GM18519 (cell line): ENCODE measurements around the gene CCDC160.
"Not testable (repeated sequence)": the region's sequence is repeated elsewhere in the genome, so short reads cannot be mapped to it uniquely, and the experiment has no call there.

Source experiments
- ATAC-seq: cut with Tn5 transposase; IDR thresholded peaks from one replicate; pipeline ENCODE4 v1.9.1; 2021; ENCODE audit warnings: mild to moderate bottlenecking, moderate library complexity; ENCODE audit not compliant: unreplicated experiment, low FRiP score

Gene CCDC160

DNA sequence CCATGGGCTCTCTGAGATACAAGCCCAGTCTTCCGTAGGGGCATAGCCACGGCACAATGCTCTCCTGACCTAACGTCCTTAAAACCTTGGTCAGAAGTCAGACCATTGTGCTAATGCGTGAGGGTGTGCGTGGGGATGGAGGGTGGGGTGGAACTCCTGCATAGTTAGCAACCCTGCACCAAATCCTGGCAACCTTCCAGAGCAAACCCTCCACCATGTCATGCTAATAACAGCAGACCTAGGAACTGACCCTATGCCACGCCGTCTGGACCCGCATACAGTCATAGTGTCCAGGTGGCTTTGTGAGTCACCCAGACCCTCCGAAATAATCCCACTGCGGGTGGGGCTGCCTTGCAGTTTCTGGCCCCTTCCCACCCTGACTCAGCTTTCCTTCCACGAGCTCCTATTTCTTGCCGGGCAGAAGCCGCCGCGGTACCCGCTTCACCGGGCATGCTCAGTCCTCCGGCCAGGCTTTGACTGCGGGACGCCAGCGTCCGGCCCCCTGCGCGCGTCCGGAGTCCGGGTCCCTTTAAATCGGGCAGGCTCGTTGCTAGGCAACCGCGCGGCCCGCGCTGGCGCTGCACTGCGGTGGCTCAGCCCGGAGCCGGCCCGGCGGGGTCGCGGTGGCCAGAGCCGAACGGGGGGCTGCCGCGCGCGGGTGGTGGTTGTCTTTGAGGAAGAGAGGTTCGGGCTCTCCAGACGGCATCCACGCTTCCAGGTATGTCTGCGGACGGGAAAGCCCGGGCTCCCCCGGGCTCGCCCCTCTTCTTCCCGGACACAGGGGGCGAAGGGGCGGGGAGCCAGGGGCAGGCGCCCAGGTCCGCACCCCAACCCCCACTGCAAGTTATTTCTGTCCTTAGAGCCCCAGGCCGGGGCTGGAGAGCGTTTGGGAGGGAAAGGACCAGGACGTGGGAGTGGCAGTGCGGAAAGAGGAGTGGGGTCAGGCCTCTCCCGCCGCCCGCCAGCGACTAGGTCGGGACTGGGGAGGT is at the start of gene CCDC160:
CCDC160 (plus strand) TSS at position 557 of the 989 bp plus-strand sequence. CDS start 7,619 bp downstream, outside the sequence.
- no peak for ATAC-seq

DNA sequence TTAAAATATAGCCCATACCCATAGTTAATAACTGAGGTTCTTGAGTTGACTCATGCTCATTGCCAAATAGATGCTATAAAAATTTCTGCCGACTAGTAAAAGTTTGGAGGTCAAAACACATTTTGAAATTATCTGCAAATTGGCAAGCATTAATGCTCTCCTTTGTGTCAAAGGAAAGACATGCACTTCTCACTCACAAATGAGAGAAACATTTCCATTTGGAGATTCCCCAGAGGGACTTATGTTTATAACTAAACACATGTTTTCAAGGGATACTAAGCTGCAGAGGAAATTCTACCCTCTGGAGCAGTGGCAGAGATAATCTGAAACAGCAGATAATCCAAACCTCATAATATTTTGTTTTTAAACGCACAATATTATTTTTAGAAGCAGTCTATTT is 45.7 kb upstream of the CCDC160 start:
- no peak for ATAC-seq

DNA sequence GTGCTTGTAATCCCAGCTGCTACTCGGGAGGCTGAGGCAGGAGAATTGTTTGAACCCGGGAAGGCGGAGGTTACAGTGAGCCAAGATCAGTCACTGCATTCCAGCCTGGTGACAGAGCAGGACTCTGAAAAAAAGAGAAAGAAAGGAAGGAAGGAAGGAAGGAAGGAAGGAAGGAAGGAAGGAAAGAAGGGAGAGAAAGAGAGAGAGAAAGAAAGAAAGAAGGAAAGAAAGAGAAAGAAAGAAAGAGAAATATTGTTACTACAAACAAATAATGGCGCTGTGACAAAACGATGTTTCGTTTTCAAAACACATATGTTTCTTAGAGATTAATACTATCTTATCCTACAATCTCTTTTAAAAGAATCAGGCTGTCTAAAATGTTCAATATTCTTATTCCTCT is 42.1 kb upstream of the CCDC160 start:
- ATAC-seq: no peak

DNA sequence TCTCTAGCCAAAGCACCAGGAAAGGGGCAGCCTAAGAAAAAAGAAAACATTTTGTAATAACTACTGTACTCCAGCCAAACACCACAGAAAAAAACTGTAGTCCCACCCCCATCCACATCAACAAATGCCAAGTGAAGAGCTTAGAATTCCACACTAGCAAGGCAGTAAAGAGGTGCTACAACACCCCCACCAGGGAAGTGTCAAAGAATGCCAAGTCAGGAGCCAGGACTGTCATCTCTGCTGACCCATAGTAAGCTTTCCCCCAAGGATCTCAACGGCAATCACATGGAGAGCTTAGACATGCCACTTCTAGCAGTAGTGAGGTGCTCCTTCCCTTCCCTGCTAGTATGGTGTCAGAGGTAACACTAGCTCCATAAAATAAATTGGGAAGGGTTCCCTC is 34.4 kb upstream of the CCDC160 start:
- ATAC-seq: no peak

DNA sequence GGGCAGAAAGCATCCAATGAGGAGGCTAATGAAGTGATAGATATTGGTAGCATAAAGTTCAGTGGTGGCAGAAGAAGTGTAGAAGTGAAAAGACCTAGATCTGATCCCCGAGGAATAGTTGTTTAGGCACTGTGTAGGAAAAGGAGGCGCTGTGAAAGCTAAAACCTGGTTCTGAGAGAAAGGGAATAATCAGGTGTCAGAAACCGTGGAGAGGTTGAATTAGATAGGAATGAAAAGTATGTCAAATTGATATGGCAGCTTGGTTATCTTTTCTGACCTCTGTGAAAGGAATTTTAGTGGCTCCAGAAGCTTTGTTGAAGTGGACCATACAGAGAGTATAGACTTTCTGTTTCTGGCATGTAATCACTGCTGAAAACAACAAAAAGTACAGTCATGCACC is 30.8 kb upstream of the CCDC160 start:
- ATAC-seq: no peak

DNA sequence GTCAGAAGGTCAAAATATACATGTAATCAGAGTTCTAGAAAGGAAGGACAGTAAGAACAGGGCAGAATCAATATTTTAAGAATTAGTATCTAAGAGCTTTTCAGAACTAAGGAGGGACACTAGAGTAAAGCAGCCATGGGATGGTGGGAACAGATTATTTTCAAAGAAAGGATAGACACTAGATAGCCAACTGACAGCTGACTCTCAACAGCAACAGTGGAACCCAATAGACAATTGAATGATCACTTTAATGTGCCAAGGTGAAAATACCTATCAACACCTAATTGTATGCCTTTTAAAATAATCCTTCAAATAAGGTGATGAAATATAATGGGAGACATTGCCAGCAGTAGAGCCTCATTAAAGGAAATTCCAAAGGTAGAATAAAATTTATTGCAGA is 26.5 kb upstream of the CCDC160 start:
- no peak for ATAC-seq

DNA sequence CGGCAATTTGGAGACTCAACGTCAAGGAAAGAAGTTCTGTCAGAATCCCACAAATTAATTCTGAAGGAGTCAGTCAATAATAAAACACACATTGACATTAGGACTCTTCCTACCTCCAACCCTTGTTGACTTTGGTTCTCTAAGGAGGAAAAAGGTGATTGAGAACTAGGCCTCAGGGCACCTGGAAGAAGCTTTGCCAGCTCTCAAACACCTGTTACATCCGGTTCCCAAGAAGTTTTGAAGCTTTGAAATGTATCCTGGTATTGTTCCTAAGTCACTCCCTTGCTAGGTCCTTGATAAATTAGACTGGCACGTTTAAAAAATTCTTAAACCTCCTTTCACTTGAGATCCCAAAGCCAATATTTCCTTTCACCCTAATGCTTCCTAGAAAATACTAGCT is 1.7 kb upstream of the CCDC160 start:
- no peak for ATAC-seq

DNA sequence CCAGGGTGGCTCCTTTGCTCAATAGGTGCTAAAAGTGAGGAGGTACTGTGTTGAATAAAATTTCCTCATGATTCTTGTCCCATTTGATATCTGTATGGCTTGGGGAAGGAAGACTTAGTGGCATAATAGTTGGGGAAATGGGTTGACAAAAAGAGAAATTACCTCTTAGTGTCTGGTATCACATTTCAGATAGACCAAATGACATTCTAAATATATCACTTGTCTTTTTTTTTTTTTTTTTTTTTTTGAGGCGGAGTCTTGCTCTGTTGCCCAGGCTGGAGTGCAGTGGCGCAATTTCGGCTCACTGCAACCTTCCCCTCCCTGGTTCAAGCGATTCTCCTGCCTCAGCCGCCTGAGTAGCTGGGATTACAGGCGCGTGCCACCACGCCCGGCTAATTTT is 1.2 kb downstream of the CCDC160 start:
- not testable (repeated sequence) for ATAC-seq

DNA sequence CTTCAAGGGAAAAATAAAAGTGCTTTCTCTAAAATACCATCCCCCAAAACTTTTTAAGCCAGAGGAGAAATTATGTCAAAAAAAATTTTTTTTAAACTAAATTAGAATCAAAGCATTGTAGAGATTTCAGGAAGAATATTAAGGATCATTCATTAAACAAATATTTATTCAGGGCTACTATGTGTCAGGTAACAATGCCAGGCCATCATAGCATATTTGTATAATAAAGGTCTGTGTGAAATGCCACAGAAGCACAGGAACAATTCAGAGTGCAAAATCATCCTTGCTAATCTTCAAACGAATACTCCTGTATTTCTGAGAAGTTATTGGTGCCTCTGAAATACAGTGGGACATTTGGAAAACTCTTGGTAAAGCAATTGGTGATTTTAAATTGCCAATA is 2.0 kb downstream of the CCDC160 start:
- no peak for ATAC-seq

DNA sequence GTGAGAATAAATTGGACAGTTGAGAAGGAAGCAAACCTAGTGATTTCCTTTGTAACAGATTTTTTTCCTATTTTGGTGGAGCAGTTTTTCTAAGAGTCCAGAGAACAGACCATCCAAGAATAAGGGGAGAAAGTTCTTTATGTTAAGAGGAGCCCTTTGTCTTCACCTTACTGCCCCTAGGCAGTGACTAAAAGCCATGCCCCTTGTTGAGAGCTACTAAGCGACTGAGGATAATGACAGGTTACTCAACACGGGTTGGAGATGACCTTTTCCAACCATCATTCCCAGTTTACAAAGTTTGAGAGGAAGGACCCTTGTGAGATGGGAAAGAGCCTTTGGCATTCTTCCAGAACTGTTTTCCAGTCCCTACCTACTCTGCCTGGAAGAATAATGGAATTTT is 3.2 kb downstream of the CCDC160 start:
- no peak for ATAC-seq

DNA sequence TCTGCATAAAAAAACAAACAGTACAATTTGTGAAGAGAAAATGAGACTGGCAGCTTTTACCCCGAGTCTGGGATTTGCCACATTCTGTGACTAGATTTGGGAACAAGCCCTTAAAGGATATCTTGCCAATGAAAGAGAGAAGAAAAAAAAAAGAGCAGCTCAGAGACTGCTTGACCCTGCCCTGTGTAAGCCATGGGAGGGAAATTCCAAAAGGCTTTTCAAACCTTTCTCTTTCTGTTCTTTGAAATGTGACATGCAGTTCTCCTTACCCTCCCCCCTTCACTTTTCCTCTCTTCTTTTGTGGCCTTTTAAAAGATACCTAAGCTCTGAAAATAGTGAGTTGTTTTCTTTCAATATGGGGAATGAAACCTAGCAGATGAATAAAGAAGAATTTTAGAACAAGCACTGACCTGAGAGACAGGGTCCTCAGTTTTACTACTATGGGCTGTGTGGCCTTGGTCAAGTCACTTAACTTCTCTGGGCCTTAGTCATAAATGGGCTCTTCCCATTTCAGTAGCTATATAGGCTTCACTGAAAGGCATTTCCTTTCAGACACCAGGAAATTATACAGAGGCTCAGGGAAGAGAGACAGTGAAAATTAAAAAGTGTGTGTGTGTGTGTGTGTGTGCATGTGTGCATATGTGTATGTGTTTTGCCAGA is 5.1 kb downstream of the CCDC160 start:
- ATAC-seq: no peak

DNA sequence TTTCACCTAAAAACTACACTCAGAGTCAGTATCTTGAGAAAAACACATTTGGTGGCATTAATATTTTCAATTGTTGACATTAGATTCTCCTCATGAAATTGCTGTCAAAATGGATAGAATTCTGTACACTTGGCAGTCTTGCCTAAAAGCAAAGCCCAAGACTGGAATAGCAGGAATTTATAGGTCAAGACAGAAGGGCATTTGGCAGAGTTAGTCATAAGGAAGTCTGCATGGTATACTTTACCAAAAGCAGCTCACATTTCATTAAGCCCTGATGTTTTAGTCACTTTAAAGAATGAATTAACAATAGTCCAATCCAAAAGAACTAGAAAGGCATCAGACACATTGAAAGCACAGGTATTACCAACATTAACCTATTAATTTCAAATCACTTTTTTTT is 7.1 kb downstream of the CCDC160 start:
- ATAC-seq: no peak

DNA sequence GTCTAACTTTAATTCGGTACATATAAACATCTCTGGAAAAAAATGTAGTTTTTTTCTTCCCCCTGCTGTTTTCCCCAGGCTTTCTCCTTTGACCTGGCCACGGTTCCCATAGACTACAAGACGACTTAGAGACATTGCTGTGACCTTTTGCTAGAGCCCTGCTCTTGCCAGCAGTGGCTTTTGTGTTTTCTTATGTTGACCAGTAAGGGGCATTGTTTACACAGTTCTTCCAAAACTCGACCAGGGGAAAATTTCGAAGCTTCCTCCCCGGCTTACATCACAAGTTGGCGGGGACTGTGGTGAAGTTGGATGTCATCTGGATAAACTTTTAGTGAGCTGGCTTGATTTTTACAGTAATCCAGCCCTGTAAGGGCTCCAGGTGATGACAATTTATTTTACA is 9.3 kb downstream of the CCDC160 start:
- ATAC-seq: no peak

DNA sequence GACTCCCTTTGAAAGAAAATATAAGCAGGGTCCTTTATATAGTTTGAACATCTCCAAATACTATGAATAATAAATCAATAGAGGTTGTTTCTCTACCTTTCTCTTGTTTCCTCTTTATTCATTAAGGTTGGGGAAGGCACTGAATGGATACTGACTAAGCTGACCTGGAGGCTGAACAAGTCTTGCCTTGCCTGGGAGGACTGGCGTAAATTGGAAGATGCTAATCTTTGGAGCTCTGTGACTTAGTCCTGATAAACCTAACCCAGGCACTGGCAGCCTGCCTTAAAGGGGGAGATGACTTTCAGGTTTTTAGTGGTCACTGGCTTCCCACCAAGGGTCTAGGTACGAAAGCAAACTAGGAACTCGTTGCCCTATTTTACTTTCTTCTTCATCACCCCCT is 10.5 kb downstream of the CCDC160 start:
- no peak for ATAC-seq

DNA sequence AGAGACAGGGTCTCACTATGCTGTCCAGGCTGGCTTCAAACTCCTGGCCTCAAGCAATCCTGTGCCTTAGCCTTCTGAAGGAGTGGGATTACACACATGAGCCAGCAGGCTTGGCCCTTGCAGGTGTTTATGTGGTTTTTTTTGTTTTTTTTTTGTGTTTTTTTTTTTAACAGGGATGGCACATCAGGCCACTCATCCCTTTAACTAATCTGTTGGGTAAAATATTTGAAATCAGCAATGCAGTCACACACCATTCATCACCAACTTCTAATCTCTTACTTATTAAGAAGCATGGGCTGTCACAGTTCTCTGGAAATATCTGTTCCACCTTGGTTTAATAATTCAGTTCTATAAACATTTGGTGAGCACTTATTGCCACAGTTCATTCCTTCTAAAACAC is 12.3 kb downstream of the CCDC160 start:
- no peak for ATAC-seq

DNA sequence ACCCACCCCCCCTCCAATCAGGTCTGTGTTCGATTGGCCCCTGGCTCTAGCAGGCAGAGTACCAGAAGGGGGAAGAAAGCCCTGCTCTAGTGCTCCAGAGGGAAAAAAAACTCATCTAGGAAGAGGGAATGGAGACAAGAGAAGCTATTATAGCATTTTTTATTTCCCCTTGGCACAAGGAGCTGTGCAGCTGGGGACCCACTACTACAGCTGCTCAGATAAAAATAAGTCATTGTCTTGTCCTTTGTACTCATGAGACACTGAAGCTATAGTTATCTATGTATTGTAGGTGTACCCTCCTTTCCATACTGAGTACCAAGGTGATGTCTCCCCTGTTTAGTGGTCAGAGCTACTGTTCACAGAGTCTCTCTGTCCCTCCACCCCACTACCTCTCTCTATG is 14.3 kb downstream of the CCDC160 start:
- no peak for ATAC-seq

DNA sequence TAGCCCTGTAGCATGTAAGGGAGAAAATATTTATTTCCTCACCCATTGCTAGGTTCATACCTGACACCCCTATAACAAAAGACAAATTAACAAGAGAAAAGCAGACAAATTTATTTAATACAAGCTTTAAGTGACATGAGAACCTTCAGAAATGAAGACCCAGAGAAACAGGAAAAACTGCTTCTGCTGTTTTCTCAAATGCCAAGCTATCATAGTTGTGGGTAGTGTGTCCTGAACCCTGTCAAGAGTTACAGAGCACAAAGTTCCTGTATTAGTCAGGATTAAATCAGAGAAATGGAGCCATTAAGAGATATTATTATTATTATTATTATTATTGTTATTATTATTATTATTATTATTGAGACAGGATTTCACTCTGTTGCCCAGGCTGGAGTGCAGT is 17.5 kb downstream of the CCDC160 start:
- no peak for ATAC-seq

DNA sequence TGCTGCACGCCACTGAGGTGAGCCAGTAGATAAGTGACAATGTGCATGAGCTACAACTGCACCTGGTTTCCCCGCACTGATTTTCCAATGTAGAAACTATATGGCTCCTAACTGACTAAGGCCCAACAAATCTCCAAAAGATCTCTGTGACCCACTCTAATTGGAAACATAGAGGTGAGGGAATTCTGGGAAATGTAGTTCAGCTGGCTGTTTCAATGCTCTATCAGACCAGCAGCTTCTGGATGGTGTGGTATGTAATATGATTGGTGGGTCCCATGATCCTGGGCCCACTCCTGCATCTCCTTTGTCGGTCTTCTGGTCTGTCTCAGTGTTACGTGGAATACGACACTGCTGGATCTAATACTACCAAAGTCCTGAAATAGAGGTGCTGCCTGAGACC is 18.6 kb downstream of the CCDC160 start:
- ATAC-seq: no peak

DNA sequence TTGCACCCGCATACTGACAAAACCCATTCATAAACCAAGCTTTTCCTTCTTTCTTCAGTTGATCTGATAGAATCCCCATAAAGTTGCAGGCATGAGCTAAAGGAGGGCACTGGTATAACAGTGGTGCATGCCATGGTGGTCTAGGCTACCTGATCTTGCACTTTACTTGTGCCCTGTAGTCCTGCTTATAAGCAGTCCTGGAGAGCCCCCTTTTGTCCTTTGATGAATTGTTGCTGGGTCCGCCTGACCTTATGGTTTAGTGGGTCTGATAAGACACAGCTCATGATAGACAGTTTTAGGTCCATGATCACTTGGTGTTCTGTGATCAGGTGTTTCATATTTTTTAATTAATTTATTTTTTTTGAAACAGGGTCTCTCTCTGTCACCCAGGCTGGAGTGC is 19.7 kb downstream of the CCDC160 start:
- ATAC-seq: no peak

DNA sequence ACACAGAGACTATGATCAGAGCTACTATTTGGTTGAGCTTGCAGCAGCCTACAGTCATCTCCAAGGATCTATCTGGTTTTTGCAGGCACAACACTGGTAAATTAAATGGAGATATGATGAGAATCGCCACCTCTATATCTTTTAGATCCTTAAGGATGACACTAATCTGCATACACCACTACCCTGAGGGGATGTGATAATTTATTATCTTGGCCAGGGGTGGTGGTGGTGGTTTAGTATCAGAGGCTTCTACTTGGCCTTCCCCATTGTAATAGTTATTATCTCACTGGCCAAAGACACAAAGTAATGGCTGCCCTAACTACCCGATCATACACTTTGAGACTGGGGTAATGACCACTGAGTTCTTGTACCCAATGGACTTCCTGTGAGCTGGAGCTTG is 21.2 kb downstream of the CCDC160 start:
- ATAC-seq: no peak

DNA sequence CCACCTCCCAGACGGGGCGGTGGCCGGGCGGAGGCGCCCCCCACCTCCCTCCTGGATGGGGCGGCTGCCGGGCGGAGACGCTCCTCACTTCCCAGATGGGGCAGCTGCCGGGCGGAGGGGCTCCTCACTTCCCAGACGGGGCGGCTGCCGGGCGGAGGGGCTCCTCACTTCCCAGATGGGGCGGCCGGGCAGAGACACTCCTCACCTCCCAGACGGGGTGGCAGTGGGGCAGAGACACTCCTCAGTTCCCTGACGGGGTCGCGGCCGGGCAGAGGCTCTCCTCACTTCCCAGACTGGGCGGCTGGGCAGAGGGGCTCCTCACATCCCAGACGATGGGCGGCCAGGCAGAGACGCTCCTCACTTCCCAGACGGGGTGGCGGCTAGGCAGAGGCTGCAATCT is 49.0 kb downstream of the CCDC160 start:
- ATAC-seq: not testable (repeated sequence)

DNA sequence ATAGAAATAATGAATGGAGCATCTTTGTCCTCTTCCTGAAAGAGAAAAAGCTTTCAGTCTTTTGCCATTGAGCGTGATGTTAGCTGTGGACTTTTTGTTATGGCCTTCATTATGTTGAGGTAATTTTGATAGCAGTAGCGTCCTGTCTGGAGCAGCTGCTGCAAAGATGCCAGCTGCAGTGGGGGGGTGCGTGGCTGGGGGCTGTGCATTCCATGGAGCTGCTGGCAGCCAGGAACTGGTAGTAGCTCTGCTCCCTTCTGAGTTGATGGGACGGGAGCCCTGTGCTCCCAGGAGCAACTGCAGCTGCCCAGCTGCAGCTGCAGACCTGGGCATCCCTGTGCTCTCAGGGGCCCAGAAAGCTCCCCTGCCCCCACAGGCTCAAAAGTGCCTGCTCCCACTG is 50.4 kb downstream of the CCDC160 start:
- ATAC-seq: no peak
